ENCODE data around the gene FRMD7.
"Not testable (repeated sequence)": the region's sequence is repeated elsewhere in the genome, so short reads cannot be mapped to it uniquely, and the experiment has no call there.

FRMD7 gene

DNA sequence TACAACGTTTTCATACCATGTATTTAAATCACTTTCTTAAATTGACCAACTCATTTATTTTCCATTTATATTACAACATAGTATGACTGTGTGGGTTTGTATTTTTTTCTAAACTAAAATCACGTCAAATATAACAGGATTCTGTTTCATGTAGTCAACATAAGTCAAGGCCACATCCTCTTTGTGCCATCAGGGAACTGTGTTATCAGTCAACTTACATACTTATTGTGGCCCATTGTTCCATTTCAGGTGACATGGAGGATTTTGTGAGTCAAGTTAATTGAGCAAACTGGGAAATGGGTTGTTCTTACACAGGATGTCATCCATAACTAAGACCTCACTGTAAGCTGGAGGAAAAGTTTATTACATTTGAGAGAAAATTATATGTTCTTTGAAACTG lies 68.8 kb downstream of the FRMD7 start:
- no peak for ATAC-seq
- TF ChIP-seq BACH2 (CRISPR knock-in tag; IDR thresholded peaks at IDR 0.05; ENCODE audit: borderline replicate concordance) (no peak), RARB (CRISPR knock-in tag; IDR thresholded peaks at IDR 0.05) (no peak)

- no peak for TF ChIP-seq ZNF565 (CRISPR knock-in tag; conservative IDR thresholded peaks at IDR 0.05; ENCODE audit: low read depth)
- no peak for TF ChIP-seq ARNTL (CRISPR knock-in tag; IDR thresholded peaks at IDR 0.05; ENCODE audit: borderline replicate concordance, low read depth)
- TF ChIP-seq ZFP3 (CRISPR knock-in tag; IDR thresholded peaks at IDR 0.05), result no peak
- TF ChIP-seq CSDC2 (CRISPR knock-in tag; IDR thresholded peaks at IDR 0.05), result no peak
- no peak for TF ChIP-seq CSRNP3 (CRISPR knock-in tag; IDR thresholded peaks at IDR 0.05)
- TF ChIP-seq ESRRG (CRISPR knock-in tag; IDR thresholded peaks at IDR 0.05), result no peak
- TF ChIP-seq OSR1 (CRISPR knock-in tag; IDR thresholded peaks at IDR 0.05), result no peak
- ATAC-seq, result no peak
These were observed 69.8 kb downstream of the FRMD7 start for GRCh38 chrX:132058050-132058449.

DNA sequence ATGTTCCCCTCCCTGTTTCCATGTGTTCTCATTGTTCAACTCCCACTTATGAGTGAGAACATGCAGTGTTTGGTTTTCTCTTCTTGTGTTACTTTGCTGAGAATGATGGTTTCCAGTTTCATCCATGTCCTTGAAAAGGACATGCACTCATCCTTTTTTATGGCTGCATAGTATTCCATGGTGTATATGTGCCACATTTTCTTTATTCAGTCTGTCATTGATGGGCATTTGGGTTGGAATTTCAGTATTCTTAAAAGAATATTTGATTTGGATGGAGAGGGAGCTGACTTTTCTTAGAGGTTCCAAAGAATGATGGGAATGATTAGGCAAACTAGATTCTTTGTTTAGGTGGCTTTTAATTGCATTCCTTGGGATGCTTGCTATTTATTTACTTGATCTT lies 76.0 kb downstream of the FRMD7 start:
- not testable (repeated sequence) for ATAC-seq

GRCh38 chrX:132046533-132046932 lies 81.3 kb downstream of the FRMD7 start:
- ATAC-seq, result no peak
- no peak for TF ChIP-seq ZNF70 (CRISPR knock-in tag; IDR thresholded peaks at IDR 0.05)
- TF ChIP-seq ZFP30 (CRISPR knock-in tag; IDR thresholded peaks at IDR 0.05), result no peak
- TF ChIP-seq ZC3H10 (CRISPR knock-in tag; IDR thresholded peaks at IDR 0.05), result no peak
- TF ChIP-seq ZNF8 (CRISPR knock-in tag; IDR thresholded peaks at IDR 0.05), result no peak
- no peak for TF ChIP-seq BACH2 (CRISPR knock-in tag; IDR thresholded peaks at IDR 0.05; ENCODE audit: borderline replicate concordance)
- no peak for TF ChIP-seq SNAI2 (CRISPR knock-in tag; IDR thresholded peaks at IDR 0.05)
- no peak for TF ChIP-seq TOX (CRISPR knock-in tag; IDR thresholded peaks at IDR 0.05; ENCODE audit: borderline replicate concordance)
- no peak for TF ChIP-seq ARNTL (CRISPR knock-in tag; IDR thresholded peaks at IDR 0.05; ENCODE audit: borderline replicate concordance, low read depth)
- no peak for TF ChIP-seq PPARA (CRISPR knock-in tag; IDR thresholded peaks at IDR 0.05; ENCODE audit: borderline replicate concordance)
- TF ChIP-seq ZNF565 (CRISPR knock-in tag; conservative IDR thresholded peaks at IDR 0.05; ENCODE audit: low read depth), result no peak

DNA sequence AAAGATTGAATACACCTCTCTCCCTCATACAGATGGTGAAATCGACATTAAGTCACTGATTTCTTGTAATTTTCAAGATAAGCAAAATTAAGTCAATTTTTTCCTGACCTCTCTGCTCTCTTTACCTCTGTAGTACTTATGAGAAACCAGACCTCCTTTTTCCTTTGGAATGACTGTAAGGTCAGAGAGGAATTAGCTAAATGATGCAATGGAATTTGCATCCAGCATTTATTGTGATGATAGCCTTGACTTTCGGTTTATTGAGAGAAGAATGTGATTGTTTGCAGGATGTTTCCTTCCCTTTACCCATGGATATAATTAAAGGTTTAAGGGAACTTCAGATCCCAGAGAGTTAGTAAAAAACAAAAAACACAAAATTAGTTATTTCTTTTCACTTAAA lies 82.4 kb downstream of the FRMD7 start:
- TF ChIP-seq ISL1 (CRISPR knock-in tag; IDR thresholded peaks at IDR 0.05) (peak; percentile 49), ZC3H10 (CRISPR knock-in tag; IDR thresholded peaks at IDR 0.05) (no peak)

GRCh38 chrX:132044953-132045352 lies 82.9 kb downstream of the FRMD7 start:
- ATAC-seq, result peak; percentile 44; the same call in 1 of the 3 replicates
- TF ChIP-seq RARB (CRISPR knock-in tag; IDR thresholded peaks at IDR 0.05), result no peak
- TF ChIP-seq GLIS3 (CRISPR knock-in tag; IDR thresholded peaks at IDR 0.05), result no peak
- TF ChIP-seq ZFP30 (CRISPR knock-in tag; IDR thresholded peaks at IDR 0.05), result no peak
- no peak for TF ChIP-seq ZFP3 (CRISPR knock-in tag; IDR thresholded peaks at IDR 0.05)
- TF ChIP-seq PPARA (CRISPR knock-in tag; IDR thresholded peaks at IDR 0.05; ENCODE audit: borderline replicate concordance), result no peak
- TF ChIP-seq CSDC2 (CRISPR knock-in tag; IDR thresholded peaks at IDR 0.05), result no peak
- TF ChIP-seq OSR1 (CRISPR knock-in tag; IDR thresholded peaks at IDR 0.05), result no peak
- no peak for TF ChIP-seq ZNF8 (CRISPR knock-in tag; IDR thresholded peaks at IDR 0.05)
- no peak for TF ChIP-seq ZC3H10 (CRISPR knock-in tag; IDR thresholded peaks at IDR 0.05)
- TF ChIP-seq CREB5 (CRISPR knock-in tag; IDR thresholded peaks at IDR 0.05; ENCODE audit: low read depth), result no peak
- TF ChIP-seq TCF4 (CRISPR knock-in tag; IDR thresholded peaks at IDR 0.05; ENCODE audit: borderline replicate concordance), result no peak
- TF ChIP-seq SNAI2 (CRISPR knock-in tag; IDR thresholded peaks at IDR 0.05), result no peak
- TF ChIP-seq TOX (CRISPR knock-in tag; IDR thresholded peaks at IDR 0.05; ENCODE audit: borderline replicate concordance), result no peak
- TF ChIP-seq ZNF70 (CRISPR knock-in tag; IDR thresholded peaks at IDR 0.05), result no peak
- TF ChIP-seq ESRRG (CRISPR knock-in tag; IDR thresholded peaks at IDR 0.05), result no peak
- TF ChIP-seq, protein P1, sequence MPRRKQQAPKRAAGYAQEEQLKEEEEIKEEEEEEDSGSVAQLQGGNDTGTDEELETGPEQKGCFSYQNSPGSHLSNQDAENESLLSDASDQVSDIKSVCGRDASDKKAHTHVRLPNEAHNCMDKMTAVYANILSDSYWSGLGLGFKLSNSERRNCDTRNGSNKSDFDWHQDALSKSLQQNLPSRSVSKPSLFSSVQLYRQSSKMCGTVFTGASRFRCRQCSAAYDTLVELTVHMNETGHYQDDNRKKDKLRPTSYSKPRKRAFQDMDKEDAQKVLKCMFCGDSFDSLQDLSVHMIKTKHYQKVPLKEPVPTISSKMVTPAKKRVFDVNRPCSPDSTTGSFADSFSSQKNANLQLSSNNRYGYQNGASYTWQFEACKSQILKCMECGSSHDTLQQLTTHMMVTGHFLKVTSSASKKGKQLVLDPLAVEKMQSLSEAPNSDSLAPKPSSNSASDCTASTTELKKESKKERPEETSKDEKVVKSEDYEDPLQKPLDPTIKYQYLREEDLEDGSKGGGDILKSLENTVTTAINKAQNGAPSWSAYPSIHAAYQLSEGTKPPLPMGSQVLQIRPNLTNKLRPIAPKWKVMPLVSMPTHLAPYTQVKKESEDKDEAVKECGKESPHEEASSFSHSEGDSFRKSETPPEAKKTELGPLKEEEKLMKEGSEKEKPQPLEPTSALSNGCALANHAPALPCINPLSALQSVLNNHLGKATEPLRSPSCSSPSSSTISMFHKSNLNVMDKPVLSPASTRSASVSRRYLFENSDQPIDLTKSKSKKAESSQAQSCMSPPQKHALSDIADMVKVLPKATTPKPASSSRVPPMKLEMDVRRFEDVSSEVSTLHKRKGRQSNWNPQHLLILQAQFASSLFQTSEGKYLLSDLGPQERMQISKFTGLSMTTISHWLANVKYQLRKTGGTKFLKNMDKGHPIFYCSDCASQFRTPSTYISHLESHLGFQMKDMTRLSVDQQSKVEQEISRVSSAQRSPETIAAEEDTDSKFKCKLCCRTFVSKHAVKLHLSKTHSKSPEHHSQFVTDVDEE (CRISPR knock-in tag; IDR thresholded peaks at IDR 0.05), result no peak
- TF ChIP-seq, protein P2, sequence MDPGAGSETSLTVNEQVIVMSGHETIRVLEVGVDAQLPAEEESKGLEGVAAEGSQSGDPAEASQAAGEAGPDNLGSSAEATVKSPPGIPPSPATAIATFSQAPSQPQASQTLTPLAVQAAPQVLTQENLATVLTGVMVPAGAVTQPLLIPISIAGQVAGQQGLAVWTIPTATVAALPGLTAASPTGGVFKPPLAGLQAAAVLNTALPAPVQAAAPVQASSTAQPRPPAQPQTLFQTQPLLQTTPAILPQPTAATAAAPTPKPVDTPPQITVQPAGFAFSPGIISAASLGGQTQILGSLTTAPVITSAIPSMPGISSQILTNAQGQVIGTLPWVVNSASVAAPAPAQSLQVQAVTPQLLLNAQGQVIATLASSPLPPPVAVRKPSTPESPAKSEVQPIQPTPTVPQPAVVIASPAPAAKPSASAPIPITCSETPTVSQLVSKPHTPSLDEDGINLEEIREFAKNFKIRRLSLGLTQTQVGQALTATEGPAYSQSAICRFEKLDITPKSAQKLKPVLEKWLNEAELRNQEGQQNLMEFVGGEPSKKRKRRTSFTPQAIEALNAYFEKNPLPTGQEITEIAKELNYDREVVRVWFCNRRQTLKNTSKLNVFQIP (CRISPR knock-in tag; IDR thresholded peaks at IDR 0.05; ENCODE audit: borderline replicate concordance, low read depth), result no peak
- TF ChIP-seq ISL1 (CRISPR knock-in tag; IDR thresholded peaks at IDR 0.05), result no peak
- TF ChIP-seq BACH2 (CRISPR knock-in tag; IDR thresholded peaks at IDR 0.05; ENCODE audit: borderline replicate concordance), result no peak
- no peak for TF ChIP-seq ARNTL (CRISPR knock-in tag; IDR thresholded peaks at IDR 0.05; ENCODE audit: borderline replicate concordance, low read depth)

More for the DNA sequence above, 82.4 kb downstream of the FRMD7 start:
- ATAC-seq, result no peak
